Sigmoid colon (tissue), 3 donors: ENCODE data around the gene TENM3.

ENCODE experiments used
- POLR2A ChIP-seq, 2 donors: fragments of 450-650 bp; IDR thresholded peaks; one replicate each; pipeline ENCODE4 v1.6.1; 2016; ENCODE audit warnings: antibody characterized with exemption in 2 of 2, mild to moderate bottlenecking in 2 of 2, moderate library complexity in 2 of 2
- TF ChIP-seq, protein P1 (sequence below), 4 experiments: fragments of 450-650 bp in 3 of 4; fragments of 200-600 bp in 1 of 4; IDR thresholded peaks; one replicate each; pipeline ENCODE4 v1.5.1; 2016 to 2019; ENCODE audit warnings: antibody characterized with exemption in 4 of 4, mild to moderate bottlenecking in 3 of 4, moderate library complexity in 2 of 4

DNA sequence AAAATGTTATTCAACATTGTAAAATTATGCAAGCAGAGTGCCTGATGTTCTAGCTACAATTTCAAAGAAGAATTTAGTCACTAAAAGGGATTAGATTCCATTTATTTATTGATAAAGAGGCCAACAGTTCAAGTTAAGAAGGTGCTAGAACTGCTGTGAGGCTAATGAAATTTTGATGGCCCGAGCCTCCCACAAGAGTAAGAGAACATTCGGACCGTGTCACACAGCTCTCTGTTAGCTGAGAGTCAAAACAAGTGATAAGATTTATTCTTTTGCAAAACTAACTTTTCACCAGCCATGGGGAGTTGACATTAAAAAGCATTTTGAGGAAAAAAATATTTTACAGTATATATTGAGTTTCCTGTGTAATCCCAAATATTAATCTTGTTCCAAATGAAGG, 106.8 kb downstream of the TENM3 start:
- no peak for TF ChIP-seq POLR2A (IDR thresholded peaks at IDR 0.05)
- TF ChIP-seq, protein P1, sequence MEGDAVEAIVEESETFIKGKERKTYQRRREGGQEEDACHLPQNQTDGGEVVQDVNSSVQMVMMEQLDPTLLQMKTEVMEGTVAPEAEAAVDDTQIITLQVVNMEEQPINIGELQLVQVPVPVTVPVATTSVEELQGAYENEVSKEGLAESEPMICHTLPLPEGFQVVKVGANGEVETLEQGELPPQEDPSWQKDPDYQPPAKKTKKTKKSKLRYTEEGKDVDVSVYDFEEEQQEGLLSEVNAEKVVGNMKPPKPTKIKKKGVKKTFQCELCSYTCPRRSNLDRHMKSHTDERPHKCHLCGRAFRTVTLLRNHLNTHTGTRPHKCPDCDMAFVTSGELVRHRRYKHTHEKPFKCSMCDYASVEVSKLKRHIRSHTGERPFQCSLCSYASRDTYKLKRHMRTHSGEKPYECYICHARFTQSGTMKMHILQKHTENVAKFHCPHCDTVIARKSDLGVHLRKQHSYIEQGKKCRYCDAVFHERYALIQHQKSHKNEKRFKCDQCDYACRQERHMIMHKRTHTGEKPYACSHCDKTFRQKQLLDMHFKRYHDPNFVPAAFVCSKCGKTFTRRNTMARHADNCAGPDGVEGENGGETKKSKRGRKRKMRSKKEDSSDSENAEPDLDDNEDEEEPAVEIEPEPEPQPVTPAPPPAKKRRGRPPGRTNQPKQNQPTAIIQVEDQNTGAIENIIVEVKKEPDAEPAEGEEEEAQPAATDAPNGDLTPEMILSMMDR (IDR thresholded peaks at IDR 0.05), result no peak
